ENCODE data around the gene LCTL. TPM values are rescaled to one million over a fixed set of nuclear protein-coding genes. Genes with fewer than 3 reads are reported as not detected.
A peak's percentile ranks its signal among the peaks of the same experiment; 100 is the strongest.

The LCTL gene
- total RNA-seq, 3 donors from 2014 or later: not detected

- Histone ChIP-seq H3K36me3 (ENCODE audit: low read depth) (no peaks in the 10 kb centered on the region), H3K9me3 (no peaks in the 10 kb centered on the region), H3K4me3 (no peak overlapping the region), H3K4me1 (ENCODE audit: low read depth) (no peaks in the 10 kb centered on the region)
- intact Hi-C loops (cut with DNase I, micrococcal nuclease): no loop called here
- DNase-seq (no peak), ATAC-seq (no peak)
- no peak for TF ChIP-seq CTCF (IDR thresholded peaks at IDR 0.05)
Observed at GRCh38 chr15:66570327-66570726, 4.5 kb upstream of the LCTL start.

DNA sequence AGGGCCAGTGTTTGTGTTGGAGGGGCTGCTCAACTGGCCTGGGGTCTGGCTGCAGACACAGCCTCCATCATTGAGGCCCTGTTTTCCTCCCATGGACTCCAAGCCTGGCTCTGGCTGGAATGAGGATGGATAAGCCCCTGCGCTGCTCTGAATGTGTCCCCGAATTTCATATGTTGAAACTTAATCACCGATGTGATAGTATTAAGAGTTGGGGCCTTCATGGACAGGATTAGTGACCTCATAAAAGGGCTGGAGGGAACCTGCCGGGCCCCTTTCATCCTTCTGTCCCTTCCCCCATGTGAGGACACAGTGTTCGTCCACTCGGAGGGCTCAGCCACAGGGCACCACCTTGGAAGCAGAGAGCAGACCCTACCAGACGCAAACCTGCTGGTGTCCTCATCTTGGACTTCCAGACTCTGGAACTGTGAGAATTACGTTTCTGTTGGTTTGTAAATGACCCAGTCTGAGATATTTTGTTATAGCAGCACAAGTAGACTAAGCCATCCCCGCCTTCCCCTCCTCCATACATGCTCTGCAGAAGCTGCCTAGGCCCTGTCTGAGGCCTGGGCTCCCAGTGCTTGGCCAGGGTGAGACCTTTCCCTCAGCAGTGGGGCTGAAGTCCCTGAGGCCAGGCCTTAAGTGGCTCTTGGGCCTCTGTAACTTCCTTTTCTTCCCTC lies 3.8 kb upstream of the LCTL start:
- Histone ChIP-seq H3K4me3 (no peak overlapping the region), H3K4me1 (ENCODE audit: low read depth) (no peaks in the 10 kb centered on the region), H3K9me3 (no peaks in the 10 kb centered on the region), H3K36me3 (ENCODE audit: low read depth) (no peaks in the 10 kb centered on the region)
- TF ChIP-seq CTCF (IDR thresholded peaks at IDR 0.05): no peak
- no peak for DNase-seq
- no peak for ATAC-seq
- intact Hi-C loops (cut with DNase I, micrococcal nuclease): no loop called here

DNA sequence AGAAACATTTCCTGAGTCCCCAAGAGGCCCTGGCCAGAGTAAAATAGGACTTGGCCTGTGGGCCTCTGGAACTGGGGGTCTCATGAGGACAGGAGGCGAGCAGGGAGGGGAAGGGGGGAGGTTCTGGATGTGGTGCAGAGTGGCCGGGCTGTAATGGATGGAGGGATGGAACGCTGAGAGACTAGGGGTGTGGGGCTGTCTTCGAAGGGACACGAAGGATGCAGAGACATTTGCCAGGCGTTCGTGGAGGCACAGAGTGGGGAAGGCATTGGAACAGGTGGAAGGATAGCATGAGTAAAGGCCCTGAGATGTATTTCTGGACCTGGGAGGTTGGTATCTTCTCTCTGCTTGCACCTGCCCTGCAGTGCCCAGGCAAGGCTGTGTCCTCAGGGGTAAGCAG lies 2.1 kb upstream of the LCTL start:
- no peak for ATAC-seq
- no peaks in the 10 kb centered on the region for H3K9me3 ChIP-seq
- intact Hi-C loops (cut with DNase I, micrococcal nuclease): no loop called here

DNA sequence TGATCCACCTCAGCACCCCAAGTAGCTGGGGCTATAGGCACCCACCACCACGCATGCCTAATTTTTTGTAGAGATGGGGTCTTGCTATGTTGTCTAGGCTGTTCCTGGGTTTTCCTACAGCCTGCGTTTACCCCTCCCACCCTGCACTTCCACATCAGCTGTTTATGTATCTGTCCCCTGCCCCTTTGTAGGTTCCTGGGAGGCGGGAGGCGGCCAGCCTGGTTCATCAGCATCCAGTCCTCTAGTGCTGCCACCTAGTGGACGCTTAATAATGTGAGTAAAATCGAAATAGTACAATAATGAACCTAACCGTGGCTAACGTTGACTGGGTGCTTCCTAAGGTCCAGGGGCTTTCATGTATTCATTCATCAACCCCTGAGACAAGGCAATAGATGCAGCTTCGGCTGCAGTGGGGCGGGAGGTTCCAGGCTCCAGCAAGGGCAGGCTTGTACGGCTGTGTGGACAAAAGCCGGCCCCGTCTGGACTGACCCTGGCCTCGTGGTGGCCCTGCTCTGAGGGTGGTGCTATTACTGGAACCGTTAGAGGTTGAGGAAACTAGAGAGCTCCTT lies 1.2 kb upstream of the LCTL start:
- Histone ChIP-seq H3K4me3 (no peak overlapping the region), H3K9me3 (no peaks in the 10 kb centered on the region), H3K4me1 (ENCODE audit: low read depth) (no peaks in the 10 kb centered on the region), H3K36me3 (ENCODE audit: low read depth) (no peaks in the 10 kb centered on the region)
- peak; percentile 33 for TF ChIP-seq CTCF (IDR thresholded peaks at IDR 0.05)
- intact Hi-C loops (cut with DNase I, micrococcal nuclease): no loop called here
- DNase-seq: peak in 2 of 3 donors; percentile 47 to 85
- ATAC-seq: peak; percentile 84

More for the DNA sequence above, 2.1 kb upstream of the LCTL start:
- Histone ChIP-seq H3K36me3 (ENCODE audit: low read depth) (no peaks in the 10 kb centered on the region), H3K4me3 (no peak overlapping the region), H3K4me1 (ENCODE audit: low read depth) (no peaks in the 10 kb centered on the region)
- no peak for TF ChIP-seq CTCF (IDR thresholded peaks at IDR 0.05)
- no peak for DNase-seq

DNA sequence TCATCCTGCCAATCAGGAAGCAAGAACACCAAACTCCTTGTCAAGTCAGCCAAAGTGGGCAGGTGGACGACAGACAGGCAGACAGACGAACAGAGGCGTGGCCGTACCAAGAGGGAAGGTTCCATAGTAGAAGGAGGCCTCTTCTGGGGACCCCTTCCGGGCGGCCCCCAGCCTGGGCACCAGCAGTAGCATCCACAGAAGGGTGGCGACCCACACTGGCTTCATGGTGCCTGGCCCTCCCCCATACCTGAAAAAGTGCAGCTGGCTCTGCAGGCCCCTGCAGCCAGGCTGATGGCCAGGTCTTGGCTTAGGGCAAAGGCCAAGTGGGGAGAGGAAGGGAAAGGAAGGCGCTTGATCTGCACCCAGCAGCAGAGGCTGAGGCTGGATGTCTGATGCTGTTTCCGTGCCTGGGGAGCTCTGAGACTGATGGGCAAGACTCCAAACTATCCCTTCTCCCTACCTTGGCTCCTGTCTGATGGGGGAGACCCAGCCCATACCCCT lies 607 bp downstream of the LCTL start:
- intact Hi-C loops (cut with DNase I, micrococcal nuclease): no loop called here
- H3K4me1 ChIP-seq (ENCODE audit: low read depth): no peaks in the 10 kb centered on the region
- no peaks in the 10 kb centered on the region for H3K9me3 ChIP-seq
- DNase-seq (no peak), ATAC-seq (no peak)
- no peak for TF ChIP-seq CTCF (IDR thresholded peaks at IDR 0.05)
- H3K4me3 ChIP-seq: no peak overlapping the region
- no peaks in the 10 kb centered on the region for H3K36me3 ChIP-seq (ENCODE audit: low read depth)
